Stimulated activated CD4-positive, alpha-beta T cell treated with anti-CD3 and anti-CD28 coated beads, Interleukin-1b, Interleukin-23, amount 100 ng/mL, for 48 hours (primary cell): Measurements from ENCODE around the gene MIPEP.

ENCODE experiments used
- DNase-seq: peaks from one replicate; pipeline ENCODE4 v3.0.0-alpha.2; 2020

MIPEP gene

DNA sequence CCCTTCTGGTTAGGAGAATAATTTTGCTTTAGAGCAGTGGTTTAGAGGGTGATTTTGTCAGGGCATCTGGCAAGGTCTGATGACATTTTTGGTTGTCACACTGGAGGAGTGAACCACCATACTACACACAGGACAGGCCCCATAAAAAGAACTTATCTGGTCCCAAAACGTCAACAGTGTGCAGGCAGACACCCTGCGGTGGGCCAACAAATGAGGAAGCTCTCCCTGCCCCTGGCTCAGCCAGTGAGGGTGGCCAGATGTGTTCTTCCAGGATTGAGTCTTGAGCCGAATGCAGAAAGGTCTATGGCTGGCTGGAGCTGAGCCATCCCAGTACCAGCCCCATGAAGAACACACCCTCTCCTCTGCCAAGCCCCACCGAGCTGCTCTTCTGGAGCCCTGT, 149.2 kb downstream of the MIPEP start:
- no peak for DNase-seq

DNA sequence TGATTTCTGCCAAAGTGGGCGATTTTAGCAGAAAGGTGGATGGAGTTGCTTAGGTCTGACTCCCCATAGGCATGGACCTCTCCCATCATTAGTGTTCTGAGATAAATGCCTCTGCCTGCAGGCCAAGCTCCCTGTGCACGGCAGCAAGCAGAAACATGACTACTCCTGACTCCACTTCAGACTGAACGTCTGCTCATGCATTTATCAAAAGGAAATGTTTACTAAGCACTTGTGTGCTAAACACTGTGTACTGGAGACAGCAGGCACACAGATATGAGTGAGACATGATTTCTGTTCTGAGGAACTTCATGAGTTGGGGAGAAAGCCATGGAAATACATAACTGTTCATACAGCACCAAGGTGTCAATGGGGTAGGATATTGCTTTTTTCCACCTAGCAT, 149.6 kb downstream of the MIPEP start:
- DNase-seq = no peak

GRCh38 chr13:23736541-23736940, 152.7 kb downstream of the MIPEP start:
- DNase-seq = no peak

DNA sequence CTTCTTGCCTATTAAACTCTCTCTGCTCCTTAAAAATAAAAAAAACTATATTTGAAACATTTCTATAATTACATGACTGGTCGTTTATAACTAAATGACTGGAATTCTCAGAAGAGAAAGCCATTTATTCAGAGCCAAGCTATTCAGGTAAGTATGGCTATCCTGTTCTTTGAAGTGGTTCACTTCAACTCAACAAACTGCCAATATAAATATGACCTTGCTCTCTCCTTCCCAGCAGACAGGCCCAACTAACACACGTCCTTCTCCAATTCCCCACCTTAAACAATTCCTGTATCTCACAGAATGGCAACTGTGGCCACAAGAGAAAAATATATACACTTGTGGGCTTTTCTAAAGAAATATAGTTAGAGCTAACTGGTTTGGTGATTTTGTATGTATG, 153.9 kb downstream of the MIPEP start:
- no peak for DNase-seq

DNA sequence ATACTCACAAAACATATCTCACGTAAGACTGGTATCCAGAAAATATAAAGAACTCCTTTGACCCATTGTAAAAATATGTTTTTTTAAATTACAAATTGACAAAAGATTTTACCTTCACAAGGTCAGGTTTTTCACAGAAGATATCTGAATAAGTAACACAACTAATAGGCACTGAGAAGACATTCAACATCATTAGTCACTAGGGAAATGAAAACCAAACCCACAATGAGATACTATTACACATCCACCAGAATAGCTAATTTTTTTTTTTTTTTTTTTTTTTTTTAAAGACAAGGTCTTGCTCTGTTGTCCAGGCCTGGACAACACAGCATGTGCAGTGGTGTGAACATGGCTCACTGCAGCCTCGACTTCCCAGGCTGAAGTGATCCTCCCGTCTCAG, 157.5 kb downstream of the MIPEP start:
- no peak for DNase-seq

DNA sequence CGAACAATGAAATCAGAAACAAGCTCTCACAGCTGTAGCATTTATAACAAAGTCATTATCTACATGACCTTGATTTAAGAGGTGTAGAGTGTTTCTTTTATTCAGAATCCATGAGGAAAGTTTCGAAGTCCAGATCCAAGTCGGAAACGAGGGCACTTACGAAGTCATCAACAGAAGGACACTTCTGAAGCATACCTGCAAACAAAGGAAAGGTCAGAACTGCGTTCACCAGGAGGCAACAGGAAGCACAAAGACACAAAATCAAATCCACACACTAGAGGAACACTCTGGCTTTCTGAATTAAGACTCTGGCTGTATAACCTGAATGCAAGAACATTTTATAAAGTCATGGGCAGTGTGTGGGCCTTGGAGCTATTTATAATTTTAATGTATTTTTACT, 158.9 kb downstream of the MIPEP start:
- DNase-seq = no peak

GRCh38 chr13:23729531-23729930, 159.7 kb downstream of the MIPEP start:
- no peak for DNase-seq

DNA sequence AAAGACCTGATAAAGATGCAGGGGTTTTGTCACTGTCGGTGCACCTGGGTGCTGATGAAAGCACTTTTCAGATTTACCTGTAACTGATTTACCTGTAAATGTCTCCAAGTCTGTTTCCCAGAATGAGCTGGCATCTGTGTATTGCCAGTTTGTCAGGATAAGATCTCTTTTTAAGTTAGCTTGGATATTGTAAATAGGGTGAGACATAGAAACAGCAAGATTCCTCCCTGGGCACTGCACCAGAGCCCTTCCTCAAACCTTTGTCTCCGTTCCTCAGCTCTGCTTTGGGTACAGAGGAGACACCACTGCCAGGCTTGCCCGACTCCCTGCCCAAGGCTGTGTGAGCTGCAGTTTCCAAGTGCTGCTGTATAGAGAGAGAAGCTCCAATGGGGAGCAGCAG, 160.4 kb downstream of the MIPEP start:
- DNase-seq = no peak

- DNase-seq = no peak
Observed at GRCh38 chr13:23725922-23726321, 163.3 kb downstream of the MIPEP start.

DNA sequence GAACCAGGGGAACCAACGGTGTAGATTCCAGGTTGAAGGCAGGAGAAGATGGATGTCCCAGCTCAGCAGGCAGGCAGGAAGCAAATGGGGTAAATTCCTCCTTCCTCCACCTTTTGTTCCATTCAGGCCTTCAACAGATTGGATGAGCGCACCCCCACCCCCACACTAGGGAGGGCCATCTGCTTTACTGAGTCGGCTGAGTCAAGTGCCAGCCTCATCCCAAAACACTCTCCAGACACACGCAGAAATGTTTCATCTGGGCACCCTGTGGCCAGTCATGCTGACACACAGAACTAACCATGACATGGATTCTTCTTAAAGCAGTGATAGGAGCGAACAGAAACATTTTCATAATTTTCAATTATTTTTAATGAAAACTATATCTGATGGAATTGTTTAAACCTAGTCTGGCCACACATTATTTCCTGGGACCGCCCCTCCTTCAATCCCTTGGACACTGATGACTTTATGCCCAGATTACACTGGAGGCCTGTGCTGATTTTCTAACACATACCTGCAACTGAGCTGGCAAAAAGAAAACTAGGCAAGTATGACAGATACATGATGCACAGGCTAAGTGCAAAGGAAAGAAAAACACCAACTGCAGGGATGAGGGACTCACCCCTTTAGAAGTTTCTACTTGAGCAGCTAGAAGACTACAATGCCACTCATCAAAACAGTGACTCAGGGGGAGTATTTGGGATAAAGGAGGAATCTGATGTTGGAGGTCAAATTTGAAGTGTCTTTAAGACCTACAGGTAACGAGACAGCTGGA, 164.8 kb downstream of the MIPEP start:
- DNase-seq = no peak

DNA sequence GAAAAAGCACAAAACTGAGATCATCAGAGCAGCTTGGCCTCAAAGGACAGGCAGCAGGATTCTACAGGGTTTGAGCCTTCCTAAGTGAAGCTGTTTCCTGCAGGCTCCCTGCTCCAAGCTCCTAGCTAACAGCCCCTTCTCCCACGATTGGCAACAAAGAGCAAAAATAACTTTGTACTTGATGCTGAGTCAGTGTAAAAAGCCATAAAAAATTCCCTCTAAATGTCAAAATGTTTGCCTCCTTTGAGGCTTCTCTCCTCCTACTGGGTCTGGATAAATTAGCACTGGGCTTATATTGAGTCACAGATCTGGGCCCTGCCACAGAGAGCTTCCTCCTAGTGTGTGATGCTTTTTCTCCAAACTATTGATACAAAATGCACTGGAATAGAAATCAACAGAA, 165.7 kb downstream of the MIPEP start:
- DNase-seq = no peak

DNA sequence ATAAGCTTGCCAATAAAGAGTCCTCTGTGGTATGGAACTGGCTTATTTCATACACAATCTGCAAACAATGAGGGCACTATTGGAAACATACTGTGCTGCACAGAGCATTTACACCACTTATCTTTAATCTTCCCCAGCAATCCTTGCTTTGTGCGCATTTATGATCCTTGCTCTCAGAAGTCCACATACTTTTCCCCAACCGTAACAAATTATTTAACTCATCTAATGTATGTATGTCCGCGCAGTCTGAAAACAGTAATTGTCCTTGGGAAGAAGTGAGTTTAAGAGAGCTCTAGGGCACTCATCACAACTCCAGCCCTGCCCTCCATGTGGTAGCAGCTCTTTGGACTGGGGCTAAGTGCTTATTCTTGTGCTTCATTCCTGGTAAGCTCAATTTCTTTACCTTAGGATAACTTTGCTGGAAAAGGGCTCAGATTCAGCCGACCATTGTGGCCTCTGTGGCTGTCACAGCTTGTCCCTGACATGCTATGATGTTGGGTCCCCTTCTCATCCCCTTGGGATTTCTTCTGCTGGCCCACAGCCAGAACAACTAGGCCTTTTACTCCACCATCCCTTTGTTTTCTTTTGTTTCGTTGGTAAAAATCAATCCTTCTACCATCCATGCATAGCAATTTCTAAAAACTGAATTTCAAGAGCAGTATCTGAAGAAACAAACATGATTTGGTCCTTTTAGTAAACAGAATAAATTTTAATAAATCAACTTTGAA, 166.3 kb downstream of the MIPEP start:
- no peak for DNase-seq

- DNase-seq = no peak
Observed at GRCh38 chr13:23718996-23719395, 170.2 kb downstream of the MIPEP start.

DNA sequence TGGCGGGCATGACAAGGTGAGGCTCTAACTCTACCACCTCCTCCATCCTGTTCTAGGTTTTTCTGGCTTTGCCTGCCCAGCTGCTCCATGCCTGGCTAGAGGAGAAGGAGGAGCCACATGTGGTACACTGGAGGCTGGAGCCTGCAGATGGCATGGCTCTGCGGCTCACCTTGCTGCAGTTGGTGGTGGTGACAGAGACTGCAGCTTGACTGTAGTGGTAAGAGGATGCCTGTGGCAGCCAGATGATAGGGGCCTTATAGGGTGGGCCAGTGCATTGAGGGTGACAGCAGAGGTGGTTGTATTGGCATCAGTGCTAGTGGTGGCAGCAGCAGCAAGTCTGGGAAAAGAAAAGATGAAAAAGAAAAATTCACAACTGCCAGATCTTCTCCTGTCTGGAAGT, 172.8 kb downstream of the MIPEP start:
- no peak for DNase-seq

DNA sequence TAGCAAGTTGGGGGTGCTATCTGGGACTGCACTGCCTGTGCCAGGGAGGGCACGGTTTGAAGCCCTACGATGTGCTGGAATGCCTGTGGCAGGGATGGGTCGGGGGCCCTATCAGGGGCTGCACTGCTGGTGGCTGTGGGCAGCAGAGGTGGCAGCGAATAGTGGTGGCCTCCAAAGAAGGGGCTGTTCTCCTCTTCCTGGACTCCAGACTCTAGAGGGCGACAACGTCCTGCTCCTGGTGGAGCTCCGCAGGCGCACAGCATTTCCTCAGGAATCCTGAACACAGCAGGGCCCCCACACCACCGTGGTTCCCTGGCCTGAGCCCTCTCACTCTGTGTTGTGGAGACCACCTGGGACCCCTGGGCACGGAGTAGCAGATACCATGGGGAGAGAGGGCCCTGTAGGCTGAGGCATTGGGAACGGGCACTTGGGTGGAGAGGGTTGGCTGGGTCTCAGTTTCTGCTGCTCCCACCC, 173.4 kb downstream of the MIPEP start:
- DNase-seq = no peak

GRCh38 chr13:23715092-23715761, 174.0 kb downstream of the MIPEP start:
- no peak for DNase-seq

DNA sequence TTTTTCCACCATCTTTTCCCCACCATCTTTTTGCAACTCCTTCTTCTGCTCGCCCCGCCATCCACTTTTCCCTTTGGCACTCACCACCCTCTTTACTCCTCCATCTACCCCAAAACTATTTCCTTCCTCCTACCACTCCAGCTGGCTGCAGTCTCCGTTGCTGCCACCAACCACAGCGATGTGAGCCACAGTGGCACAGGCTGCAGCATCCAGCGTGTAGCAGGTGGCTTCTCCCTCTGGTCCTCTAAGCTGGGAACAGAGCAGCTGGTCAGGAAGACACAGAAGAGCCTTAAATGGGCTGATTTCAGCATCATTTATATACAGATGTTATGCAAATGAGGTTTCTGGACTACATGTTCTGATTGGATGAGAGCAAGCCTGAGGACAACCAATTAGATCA, 174.5 kb downstream of the MIPEP start:
- DNase-seq = no peak

GRCh38 chr13:23711355-23711754, 177.8 kb downstream of the MIPEP start:
- DNase-seq = no peak

- no peak for DNase-seq
Observed at GRCh38 chr13:23710366-23710765, 178.8 kb downstream of the MIPEP start.

- DNase-seq = no peak
Observed at GRCh38 chr13:23709536-23709935, 179.7 kb downstream of the MIPEP start.

- no peak for DNase-seq
Observed at GRCh38 chr13:23707674-23708073, 181.5 kb downstream of the MIPEP start.

DNA sequence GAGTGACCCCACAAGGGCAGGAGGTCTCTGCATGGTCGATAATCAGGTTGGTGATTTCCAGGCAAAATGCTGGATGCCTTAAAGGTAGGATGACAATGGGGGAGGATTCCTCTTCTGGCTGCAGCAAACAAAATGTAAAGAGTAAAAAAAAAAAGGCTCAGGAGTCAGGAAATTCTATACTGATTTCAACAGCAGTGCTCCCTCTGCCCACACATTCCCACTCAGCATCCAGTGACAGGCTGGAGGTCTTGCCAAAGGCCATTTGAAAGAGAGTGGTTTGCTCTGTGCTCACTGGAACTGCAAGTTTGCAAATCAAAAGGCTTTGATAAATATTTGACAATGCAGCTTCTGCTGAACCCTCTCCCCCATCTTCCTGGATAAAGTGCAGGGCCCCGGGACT, 183.6 kb downstream of the MIPEP start:
- DNase-seq = no peak

- DNase-seq = no peak
Observed at GRCh38 chr13:23703246-23703860, 185.8 kb downstream of the MIPEP start.

- DNase-seq = no peak
Observed at GRCh38 chr13:23701636-23702035, 187.6 kb downstream of the MIPEP start.
